Inflammatory macrophage treated with lipopolysaccharide for 4 hours (primary cell): ENCODE data around the gene RP2.

Experiments
- DNase-seq: peaks from one replicate; pipeline ENCODE4 v3.0.0-alpha.2; 2020

The RP2 gene

GRCh38 chrX:46922611-46923010 lies 85.8 kb downstream of the RP2 start:
- no peak for DNase-seq

- DNase-seq = no peak
Measured at GRCh38 chrX:46927718-46928117, 90.9 kb downstream of the RP2 start.

DNA sequence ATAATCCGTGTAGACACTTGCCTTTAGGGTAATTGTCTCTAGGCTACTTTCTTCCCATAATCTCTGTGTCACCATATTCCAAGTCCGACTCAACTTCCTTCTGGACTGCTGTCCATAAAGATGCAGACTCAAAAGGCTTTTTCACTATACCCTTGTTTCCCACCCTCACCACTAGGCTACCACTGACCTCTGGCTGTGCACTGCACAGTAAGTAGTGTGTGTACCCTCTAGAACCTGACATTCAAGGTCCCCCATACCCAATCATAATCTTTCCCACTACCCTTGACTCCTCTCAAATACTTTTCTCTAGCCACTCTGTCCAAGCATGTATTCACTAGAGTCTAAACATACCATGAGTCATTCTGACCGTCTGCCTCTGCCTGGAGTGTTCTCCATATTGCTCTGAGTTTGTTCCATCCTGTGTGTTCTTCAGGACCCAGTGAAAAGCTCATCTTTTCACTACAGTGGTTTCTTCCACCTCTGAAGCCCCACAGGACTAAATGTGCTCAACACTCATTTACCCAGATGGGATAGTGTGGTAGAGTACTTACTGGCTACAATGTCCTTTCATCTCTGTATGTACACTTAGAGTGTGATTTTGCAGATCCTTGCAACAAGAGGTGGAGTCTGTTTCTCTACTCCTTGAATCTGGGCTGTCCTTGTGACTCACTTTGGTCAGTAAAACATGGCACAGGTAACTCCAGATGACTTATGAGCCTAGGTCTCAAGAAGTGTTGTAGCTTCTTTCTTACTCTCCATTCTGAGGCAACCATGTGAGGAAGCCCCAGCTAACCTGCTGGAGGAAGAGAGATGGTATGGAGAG lies 92.8 kb downstream of the RP2 start:
- DNase-seq = no peak
